Jurkat, Clone E6-1 (cell line): ENCODE data around the gene SLC15A4.

Source experiments
- DNase-seq: peaks from one replicate; pipeline ENCODE4 v3.0.0-alpha.2; 2011; ENCODE audit warnings: low read depth, low spot score
- H3K4me3 ChIP-seq: 2 replicates; pipeline ENCODE4 v1.5.1; 2011; ENCODE audit warnings: mild to moderate bottlenecking, low read length, control low read depth, moderate library complexity

SLC15A4 gene

DNA sequence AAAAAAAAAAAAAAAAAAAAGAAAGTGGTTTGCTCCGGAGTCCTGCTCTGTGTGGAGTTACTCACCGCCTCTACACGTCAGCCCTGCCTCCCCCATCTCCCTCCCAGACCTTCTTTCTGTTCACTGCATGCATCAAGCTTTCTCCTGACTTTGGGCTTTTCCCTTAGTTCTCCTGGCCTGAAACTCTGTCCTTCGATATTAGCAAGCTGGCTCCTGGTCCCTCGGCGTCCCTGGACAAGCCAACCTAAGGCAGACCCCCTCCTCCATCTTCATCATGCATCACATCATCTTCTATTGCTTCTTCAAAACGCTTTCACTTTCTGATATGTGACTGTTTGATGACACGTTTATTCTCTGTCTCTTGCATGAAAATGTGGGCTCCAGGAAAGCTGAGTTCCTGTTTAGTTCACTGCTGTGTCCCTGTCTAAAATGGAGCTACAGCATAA, 40.6 kb downstream of the SLC15A4 start:
- H3K4me3 ChIP-seq, result no peak overlapping the region
- no peak for DNase-seq

DNA sequence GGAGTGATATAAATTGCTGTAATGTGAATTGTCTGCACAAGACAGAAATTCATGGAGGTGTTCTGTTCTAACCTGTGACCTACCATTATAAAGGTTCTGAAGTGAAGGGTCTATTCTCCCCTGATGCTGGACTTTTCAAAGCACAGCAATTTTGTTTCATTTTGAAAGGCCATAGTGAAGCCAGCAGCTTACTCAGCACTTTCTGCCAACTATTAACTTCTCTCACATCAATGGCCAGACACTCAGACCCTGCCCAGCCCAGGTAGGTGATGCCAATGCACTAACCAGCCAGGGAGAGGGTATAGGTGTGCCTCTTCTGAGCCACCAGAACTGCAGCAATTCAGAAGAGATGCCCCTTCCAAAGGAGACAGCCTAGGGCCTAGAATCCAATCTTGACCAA, 43.9 kb downstream of the SLC15A4 start:
- H3K4me3 ChIP-seq, result no peak overlapping the region
- no peak for DNase-seq

DNA sequence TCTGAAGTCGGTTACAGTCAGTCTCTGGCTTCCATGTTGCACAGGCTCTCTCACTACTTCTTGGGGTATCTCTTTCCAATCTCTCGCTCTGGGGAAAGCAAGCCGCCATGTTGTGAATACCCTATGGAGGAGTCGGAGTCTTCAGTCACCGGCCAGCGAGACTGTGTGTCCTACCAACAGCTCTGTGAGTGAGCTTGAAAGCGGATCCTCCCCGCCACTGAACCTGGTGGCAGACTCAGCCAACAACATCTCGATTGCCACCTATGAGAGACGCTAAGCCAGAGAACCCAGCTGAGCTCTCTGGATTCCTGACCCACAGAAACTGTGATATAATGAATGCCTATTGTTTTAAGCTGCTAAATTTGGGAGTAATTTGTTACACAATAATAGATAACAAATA, 51.5 kb downstream of the SLC15A4 start:
- DNase-seq, result no peak

DNA sequence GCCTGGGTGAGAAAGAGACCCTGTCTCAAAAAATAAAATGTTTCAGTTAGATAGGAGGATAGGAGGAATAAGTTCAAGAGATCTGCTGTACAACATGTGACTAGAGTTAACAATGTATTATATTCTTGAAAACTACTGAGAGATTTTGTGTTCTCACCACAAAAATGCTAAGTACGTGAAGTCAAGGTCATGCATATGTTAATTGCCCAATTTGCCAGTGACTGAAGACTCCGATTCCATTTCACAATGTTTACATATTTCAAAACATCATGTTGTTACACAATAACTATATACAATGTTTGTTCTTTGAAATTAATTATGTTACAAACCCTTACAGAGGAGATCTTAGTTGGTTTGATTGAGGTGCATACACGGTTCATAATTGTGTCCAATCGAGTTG, 52.1 kb downstream of the SLC15A4 start:
- DNase-seq, result no peak
- no peak overlapping the region for H3K4me3 ChIP-seq

More for the DNA sequence above, 51.5 kb downstream of the SLC15A4 start:
- H3K4me3 ChIP-seq, result no peak overlapping the region

DNA sequence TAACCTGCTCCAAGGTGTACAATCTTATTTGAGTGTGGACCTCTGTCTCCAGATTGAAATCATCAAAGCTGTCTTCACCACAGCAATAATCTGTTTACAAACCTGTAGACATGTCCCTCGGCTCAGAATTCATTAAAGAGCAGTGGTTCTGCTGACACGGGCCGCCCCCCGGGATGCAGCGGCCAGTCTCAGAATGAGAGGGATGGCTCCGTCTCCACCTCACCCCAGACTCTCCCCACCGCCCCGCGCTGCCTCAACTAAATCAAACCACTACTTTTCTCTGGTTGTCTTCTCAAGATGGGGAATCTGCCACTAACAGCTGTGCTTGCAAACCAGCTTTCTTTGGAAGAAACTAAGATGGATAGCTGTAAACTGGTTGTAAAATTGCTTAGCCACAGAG, 56.2 kb downstream of the SLC15A4 start:
- no peak overlapping the region for H3K4me3 ChIP-seq
- DNase-seq, result no peak

DNA sequence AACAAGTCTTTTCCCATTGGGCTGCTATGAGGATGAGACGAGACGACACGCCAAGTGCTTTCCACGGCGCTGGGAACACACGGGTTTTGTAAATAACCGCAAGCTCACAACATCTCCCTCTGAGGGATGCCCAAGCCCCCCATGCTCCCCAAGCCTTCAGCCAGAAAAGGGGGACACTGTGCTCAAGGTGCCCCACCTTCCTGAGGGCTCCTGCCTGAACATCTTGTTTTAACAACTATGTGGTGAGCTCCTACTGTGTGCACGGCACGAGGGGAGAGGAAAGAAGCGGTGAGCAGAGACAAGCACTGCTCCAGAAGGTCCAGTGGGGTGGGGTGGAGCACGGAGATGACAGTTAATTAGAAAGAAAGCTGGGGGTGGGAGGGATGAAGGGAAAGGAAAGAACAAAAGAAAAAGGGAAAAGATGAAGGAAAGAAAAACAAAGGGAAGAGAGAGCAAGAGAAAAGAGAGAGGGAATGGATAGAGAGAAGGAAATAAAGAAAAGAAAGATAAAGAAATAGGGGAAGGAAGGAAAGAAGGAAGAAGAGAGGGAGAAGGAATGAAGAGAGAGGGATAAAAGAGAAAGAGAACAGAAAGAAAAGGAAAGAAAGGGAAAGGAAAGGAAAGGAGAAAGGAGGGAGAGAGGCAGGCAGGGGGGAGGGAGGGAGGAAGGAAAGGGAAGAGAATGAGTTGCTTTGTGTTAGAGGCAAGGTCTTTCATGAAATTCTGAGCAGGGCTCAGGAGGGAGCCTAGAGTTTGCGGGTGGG, 56.8 kb downstream of the SLC15A4 start:
- H3K4me3 ChIP-seq, result no peak overlapping the region
- DNase-seq, result no peak

DNA sequence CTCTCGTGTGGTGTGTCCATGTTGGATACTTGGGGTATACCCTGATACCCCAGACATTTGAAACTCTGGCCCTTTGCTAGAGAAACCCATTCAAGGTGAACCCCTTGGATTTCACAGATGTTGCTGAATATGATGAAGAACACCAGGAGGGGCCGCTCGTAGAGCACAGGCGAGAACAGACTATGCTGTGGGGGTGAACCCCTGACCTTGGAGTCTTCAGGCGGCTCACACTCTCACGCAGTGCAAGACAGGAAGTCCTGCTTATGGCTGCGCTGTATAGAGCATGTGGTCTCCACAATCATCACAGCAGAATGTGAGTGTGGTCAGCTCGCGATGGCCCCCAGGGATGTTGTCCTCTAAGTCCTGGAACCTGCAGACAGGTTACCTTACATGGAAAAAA, 60.4 kb downstream of the SLC15A4 start:
- DNase-seq, result no peak
- H3K4me3 ChIP-seq, result no peak overlapping the region

DNA sequence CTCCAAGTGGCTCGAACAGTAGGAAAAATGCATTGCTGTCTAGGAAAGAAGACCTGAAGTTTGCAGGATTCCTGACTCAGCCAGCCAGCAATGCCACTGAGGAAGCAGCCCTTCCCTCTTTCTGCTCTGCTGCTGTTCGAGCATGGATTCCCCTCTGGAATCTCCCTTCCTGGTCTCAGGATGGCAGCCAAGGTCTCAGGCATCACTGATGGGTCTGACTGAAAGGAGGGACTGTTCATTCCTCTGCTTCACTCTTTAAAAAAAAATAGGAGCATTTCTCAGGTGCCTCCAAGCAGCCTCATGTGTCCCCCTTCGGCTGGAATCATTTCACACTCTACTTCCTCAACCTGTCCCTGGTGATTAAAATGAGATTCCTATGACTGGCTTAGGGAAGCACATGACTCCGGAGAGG, 62.4 kb downstream of the SLC15A4 start:
- no peak overlapping the region for H3K4me3 ChIP-seq
- DNase-seq, result no peak

DNA sequence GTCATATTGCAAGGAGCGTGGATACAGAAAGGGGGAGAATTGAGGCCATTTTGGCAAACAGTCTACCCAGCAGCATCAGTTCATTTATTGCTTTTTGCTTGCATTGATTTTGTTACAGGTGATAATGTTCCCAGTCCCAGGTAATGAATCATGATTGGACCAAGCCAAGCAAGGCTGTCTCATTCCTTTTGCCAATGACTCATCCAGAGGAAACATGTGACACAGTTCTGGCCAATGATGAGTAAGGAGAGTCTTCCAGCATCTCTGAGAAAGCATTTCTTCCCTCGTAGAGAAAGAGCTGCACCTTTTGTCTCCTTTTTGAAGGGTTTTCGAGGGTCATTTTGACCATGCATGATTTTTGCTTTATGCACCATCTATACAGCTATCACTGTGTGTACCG, 68.2 kb downstream of the SLC15A4 start:
- H3K4me3 ChIP-seq, result no peak overlapping the region
- DNase-seq, result no peak

DNA sequence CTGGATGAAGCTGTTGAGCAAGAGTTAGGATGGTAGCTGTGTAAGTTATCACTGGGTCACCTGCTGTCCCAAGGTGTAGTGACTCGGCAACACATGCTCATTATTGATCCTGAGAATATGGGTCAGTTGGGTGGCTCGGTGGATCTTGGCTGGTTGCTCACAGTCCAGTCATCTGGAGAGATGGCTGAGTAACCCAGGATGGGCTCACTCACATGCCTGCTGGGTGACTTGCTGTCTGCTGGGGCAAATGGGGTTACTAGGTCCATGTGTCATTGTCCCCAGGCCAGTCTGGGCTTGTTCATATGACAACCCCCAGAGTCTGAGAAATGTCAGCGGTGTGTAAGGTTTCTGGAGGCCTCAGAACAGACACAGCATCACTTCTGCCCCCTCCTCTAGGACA, 69.5 kb downstream of the SLC15A4 start:
- H3K4me3 ChIP-seq, result no peak overlapping the region
- DNase-seq, result no peak

DNA sequence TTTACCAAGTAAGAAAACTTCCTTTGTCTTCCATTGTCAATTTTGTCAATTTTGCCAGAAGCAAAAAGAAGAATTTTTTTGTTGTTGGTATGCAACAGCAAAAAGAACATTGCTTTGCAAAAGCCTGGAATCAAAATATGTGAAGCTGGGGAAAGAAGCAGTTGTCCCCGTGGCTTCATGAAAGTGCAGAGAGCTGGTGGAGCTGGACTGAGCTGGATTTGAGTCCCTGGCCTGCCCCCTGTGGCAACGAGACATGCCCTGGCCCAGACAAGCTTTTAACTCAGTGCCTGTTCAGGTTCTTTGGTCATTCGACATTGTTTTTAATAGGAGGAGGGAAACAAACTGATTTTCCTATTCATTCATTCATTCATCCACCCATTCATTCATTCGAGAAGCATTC, 70.3 kb downstream of the SLC15A4 start:
- DNase-seq, result no peak
- H3K4me3 ChIP-seq, result no peak overlapping the region

DNA sequence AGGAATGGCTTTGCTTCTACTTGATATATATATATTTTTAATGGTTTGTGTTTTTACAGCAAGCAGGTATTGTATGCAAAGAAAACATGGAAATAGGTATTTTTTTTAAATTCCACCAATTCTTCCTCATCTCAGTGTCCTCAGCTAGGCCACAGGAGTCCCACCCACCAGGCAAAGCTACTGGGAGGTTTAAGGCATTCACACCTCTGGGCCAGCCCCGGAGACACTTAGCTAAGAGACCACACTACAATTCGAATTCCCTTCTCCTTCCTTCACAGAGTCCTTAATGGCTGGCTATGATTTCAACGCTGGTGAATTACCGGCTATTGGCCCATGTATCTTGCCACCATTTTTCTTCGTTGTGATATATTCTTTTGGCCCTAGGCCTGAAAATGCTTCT, 71.4 kb downstream of the SLC15A4 start:
- DNase-seq, result no peak

DNA sequence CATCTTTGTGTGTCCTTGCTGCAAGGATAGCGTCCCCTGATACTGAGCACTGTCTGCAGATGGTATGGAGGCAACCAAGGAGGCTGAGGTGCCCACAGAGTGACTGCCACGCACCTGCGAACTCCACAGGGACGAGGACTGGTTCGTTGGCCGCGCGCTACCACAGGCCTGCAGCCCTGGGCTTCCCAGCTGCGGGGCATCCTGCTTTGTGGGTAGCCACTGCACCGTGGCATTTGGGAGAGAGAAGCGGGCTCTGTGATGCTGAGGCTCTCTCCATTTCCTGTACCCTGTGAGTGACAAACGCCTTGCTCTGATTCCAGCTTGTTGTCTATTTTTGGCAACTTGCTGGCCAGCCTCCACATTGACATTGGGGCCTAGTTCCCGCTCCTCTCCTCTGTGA, 76.3 kb downstream of the SLC15A4 start:
- peak; percentile 32 for DNase-seq
- H3K4me3 ChIP-seq, result no peak overlapping the region

More for the DNA sequence above, 71.4 kb downstream of the SLC15A4 start:
- H3K4me3 ChIP-seq, result no peak overlapping the region

DNA sequence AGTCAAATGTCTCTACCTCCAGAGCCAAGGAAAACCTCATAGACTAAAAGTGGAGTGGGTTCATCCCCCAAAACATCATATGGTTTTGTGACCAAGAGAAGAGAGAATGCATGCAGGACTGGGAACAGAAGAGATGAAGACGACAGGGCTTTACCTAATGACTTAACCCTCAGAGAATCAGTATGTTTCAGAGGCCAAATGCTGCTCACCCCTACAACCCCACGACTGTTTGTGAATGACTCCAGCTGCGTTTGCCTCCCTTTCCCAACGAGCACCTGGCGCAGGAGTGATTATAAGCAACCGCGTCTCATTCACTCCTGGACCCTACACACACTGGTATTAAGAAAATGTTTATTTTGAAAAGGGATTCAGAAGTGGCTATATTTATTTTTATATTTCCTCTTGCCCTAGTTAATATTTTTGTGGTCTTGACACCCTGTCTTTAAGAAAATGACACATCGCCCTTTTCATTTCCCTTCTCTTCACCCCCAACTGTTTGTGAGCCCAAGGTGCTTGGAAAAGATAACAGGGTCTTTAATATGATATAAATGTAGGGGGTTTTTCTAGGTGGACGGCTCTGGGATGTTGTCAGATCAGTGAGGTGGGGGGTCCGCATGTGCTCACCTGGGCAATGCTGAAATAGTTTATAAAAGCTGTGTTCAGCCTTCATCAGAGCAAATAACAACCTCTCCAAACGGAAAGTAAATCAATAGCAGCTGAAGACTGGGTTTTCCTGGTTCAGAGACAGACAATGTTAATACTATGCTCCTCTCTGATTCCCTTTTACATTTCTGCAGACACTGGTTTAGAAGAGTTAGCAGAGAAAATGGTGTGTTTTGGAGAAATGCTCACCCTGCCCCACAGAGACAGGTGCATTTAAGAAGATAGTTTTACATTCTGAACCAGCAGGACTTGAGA, 77.7 kb downstream of the SLC15A4 start:
- H3K4me3 ChIP-seq, result no peak overlapping the region
- no peak for DNase-seq

DNA sequence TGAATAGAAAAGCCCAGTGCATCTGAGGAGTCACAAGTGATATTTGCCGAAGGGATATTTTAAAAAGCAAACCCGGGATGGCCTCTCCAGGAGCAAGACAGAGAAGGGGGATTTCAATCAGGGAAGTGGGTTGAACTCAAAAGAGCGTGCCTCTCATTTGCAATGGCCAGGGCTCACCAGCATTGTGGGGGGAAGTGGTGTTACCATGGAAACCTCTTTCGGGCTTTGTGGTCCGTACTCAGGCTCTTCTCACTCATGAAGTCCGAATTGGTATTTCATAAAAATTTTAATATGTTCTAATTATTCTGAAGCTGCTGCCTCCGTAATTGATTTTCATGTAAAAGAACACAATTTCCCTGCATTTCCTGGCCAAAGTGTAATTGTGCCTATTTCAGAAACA, 79.8 kb downstream of the SLC15A4 start:
- H3K4me3 ChIP-seq, result no peak overlapping the region
- no peak for DNase-seq
